Measurements from ENCODE around the gene PDZRN4.
A peak's percentile ranks its signal among the peaks of the same experiment; 100 is the strongest.
"Not testable (repeated sequence)": the region's sequence is repeated elsewhere in the genome, so short reads cannot be mapped to it uniquely, and the experiment has no call there.

The PDZRN4 gene

GRCh38 chr12:41606468-41607445 lies 418.6 kb downstream of the PDZRN4 start:
- DNase-seq (ENCODE audit: low read depth): peak; percentile 7
- TF ChIP-seq CTCF (conservative IDR thresholded peaks at IDR 0.05; ENCODE audit: low read depth, low read length): no peak
- H3K4me3 ChIP-seq (ENCODE audit: low read depth, low read length): no peak overlapping the region

GRCh38 chr12:41612892-41613557 lies 424.9 kb downstream of the PDZRN4 start:
- no peak for DNase-seq (ENCODE audit: low read depth)
- no peak overlapping the region for H3K4me3 ChIP-seq (ENCODE audit: low read depth, low read length)
- TF ChIP-seq CTCF (conservative IDR thresholded peaks at IDR 0.05; ENCODE audit: low read depth, low read length): no peak

DNA sequence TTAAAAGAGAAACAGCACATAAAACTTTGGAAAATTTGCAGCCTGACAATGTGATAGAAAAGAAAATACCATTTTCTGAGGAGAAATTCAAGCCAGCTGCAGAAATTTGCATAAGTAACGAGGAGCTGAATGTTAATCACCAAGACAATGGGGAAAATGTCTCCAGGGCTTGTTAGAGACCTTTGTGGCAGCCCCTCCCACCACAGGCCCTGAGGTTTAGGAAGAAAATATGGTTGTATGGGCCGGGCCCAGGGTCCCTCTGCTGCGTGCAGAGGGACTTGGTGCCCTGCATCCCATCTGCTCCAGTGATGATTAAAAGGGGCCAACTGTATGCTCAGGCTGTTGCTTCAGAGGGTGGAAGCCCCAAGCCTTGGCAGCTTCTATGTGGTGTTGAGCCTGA lies 427.1 kb downstream of the PDZRN4 start:
- not testable (repeated sequence) for H3K4me3 ChIP-seq (ENCODE audit: low read depth, low read length); DNase-seq (ENCODE audit: low read depth)

DNA sequence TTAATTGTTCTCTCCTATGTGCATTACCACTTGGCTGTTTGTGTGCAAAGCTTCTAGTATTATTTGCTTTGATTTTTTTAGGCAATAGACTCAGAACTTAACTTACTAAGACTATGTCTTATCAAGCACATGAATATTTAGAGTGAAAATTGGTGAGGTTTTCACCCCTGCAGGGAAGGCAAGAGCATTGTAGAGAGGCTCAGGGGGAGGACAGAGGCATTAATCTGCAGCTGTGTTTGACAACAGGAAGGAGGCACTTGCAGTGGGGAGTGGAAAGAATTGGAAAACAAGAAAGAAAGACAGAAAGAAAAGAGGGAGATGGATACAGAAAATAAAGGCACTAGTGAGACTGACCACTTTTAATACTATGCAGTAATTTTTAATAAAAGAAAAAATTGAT lies 431.6 kb downstream of the PDZRN4 start:
- no peak for TF ChIP-seq CTCF (conservative IDR thresholded peaks at IDR 0.05; ENCODE audit: low read depth, low read length)
- no peak for DNase-seq (ENCODE audit: low read depth)
- no peak overlapping the region for H3K4me3 ChIP-seq (ENCODE audit: low read depth, low read length)

DNA sequence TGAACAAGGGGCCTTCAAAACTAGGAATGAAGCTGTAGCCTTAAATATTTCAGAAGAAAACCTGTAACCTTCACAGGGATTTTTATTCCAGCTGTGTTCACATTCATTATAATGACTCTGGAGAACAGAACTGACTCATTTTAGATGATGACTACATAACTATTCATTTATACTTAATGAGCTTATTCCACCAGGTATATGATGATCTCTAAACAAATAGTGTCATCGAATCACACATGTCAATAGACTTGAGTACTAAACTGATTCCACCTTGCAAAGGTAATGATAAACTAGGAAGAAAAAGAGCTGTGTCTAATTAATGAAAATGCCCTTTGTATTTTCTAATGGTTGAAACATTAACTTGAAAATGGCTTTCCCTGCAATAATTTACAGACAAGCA lies 433.2 kb downstream of the PDZRN4 start:
- no peak for DNase-seq (ENCODE audit: low read depth)
- no peak overlapping the region for H3K4me3 ChIP-seq (ENCODE audit: low read depth, low read length)
- TF ChIP-seq CTCF (conservative IDR thresholded peaks at IDR 0.05; ENCODE audit: low read depth, low read length): no peak
